NCI-H510A treated with DMSO at 0.1 percent for 48 hours (cell line): Measurements from ENCODE around the gene SCAP.

Source experiments
- DNase-seq: peaks from one replicate; lab custom pipeline; 2025; lab: John Stamatoyannopoulos, UW

SCAP gene

GRCh38 chr3:47413751-47414150 lies 62.0 kb downstream of the SCAP start:
- DNase-seq: no peak

DNA sequence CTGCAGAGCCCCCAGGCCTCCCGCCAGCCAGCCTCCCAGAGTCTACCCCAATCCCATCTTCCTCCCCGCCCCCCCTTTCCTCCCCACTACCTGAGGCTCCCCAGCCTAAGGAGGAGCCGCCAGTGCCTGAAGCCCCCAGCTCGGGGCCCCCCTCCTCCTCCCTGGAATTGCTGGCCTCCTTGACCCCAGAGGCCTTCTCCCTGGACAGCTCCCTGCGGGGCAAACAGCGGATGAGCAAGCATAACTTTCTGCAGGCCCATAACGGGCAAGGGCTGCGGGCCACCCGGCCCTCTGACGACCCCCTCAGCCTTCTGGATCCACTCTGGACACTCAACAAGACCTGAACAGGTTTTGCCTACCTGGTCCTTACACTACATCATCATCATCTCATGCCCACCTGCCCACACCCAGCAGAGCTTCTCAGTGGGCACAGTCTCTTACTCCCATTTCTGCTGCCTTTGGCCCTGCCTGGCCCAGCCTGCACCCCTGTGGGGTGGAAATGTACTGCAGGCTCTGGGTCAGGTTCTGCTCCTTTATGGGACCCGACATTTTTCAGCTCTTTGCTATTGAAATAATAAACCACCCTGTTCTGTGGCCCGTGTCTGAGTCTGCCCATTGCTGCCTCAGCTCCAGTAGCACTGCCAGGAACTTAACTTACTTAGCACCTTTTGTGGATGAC lies 62.8 kb downstream of the SCAP start:
- DNase-seq: no peak

GRCh38 chr3:47412453-47412756 lies 63.3 kb downstream of the SCAP start:
- no peak for DNase-seq

GRCh38 chr3:47411696-47412452 lies 63.9 kb downstream of the SCAP start:
- no peak for DNase-seq

DNA sequence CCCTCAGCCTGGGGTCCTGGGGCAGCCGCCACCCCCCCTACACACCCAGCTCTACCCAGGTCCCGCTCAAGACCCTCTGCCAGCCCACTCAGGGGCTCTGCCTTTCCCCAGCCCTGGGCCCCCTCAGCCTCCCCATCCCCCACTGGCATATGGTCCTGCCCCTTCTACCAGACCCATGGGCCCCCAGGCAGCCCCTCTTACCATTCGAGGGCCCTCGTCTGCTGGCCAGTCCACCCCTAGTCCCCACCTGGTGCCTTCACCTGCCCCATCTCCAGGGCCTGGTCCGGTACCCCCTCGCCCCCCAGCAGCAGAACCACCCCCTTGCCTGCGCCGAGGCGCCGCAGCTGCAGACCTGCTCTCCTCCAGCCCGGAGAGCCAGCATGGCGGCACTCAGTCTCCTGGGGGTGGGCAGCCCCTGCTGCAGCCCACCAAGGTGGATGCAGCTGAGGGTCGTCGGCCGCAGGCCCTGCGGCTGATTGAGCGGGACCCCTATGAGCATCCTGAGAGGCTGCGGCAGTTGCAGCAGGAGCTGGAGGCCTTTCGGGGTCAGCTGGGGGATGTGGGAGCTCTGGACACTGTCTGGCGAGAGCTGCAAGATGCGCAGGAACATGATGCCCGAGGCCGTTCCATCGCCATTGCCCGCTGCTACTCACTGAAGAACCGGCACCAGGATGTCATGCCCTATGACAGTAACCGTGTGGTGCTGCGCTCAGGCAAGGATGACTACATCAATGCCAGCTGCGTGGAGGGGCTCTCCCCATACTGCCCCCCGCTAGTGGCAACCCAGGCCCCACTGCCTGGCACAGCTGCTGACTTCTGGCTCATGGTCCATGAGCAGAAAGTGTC lies 64.7 kb downstream of the SCAP start:
- DNase-seq: no peak

- DNase-seq: no peak
Observed at GRCh38 chr3:47410417-47410720, 65.4 kb downstream of the SCAP start.

DNA sequence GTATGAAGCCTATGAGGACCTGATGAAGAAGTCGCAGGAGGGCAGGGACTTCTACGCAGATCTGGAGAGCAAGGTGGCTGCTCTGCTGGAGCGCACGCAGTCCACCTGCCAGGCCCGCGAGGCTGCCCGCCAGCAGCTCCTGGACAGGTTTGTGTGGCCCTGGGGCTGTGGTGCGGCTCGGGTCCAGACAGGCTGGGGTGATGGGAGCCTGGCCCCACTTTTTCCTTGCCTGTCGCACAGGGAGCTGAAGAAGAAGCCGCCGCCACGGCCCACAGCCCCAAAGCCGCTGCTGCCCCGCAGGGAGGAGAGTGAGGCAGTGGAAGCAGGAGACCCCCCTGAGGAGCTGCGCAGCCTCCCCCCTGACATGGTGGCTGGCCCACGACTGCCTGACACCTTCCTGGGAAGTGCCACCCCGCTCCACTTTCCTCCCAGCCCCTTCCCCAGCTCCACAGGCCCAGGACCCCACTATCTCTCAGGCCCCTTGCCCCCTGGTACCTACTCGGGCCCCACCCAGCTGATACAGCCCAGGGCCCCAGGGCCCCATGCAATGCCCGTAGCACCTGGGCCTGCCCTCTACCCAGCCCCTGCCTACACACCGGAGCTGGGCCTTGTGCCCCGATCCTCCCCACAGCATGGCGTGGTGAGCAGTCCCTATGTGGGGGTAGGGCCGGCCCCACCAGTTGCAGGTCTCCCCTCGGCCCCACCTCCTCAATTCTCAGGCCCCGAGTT lies 65.9 kb downstream of the SCAP start:
- no peak for DNase-seq

DNA sequence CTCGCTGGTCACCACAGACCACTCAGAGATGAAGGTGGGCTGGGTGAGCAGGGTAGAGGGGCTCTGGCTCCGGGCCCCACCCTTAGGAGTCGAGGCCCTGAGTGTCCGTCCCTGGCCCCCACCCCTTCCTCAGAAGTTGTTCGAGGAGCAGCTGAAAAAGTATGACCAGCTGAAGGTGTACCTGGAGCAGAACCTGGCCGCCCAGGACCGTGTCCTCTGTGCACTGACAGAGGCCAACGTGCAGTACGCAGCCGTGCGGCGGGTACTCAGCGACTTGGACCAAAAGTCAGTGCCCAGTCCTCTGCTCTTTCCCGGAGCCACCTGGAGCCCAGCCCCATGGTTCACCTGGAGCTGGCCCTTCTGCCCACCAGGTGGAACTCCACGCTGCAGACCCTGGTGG lies 66.5 kb downstream of the SCAP start:
- DNase-seq: no peak

DNA sequence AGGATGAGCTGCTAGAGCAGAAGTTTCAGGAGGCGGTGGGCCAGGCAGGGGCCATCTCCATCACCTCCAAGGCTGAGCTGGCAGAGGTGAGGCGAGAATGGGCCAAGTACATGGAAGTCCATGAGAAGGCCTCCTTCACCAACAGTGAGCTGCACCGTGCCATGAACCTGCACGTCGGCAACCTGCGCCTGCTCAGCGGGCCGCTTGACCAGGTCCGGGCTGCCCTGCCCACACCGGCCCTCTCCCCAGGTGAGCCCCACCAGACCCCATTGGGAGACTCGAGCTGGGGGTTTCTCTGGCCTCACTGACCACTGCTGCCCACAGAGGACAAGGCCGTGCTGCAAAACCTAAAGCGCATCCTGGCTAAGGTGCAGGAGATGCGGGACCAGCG lies 66.9 kb downstream of the SCAP start:
- DNase-seq: no peak

DNA sequence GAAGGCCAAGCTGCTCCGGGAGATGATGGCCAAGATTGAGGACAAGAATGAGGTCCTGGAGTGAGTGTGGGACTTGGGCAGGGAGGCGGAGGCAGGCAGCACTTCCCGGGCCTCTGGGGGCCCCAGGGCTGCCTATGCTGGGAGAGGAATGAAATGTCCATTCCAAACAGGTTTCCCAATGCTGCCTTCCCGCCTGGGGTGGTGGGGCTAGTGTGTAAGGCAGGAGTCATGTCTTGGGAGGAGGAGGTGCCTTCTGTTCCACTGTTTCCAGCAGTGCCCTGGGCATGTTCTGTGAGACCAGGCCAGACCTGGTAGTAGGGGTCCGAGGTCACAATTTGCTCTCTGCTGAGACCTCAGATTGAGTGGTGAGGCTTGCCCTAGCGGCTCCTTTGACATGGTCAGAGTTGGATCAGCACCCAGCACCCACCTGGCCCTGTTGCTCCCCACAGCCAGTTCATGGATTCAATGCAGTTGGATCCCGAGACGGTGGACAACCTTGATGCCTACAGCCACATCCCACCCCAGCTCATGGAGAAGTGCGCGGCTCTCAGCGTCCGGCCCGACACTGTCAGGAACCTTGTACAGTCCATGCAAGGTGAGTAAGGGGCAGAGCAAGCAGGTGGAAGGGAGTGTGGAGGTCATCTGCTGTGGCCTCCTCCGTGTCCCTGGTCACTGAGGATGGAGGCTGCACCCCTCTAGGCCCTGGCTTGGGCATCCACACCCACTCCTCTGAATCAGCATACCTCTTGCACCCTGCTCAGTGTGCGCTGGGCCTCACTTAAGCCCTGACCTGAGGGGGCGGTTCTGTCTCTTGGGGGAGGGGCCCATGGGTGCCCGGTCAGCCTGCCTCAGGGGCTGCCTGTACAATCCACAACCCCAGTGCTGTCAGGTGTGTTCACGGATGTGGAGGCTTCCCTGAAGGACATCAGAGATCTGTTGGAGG lies 67.6 kb downstream of the SCAP start:
- no peak for DNase-seq

DNA sequence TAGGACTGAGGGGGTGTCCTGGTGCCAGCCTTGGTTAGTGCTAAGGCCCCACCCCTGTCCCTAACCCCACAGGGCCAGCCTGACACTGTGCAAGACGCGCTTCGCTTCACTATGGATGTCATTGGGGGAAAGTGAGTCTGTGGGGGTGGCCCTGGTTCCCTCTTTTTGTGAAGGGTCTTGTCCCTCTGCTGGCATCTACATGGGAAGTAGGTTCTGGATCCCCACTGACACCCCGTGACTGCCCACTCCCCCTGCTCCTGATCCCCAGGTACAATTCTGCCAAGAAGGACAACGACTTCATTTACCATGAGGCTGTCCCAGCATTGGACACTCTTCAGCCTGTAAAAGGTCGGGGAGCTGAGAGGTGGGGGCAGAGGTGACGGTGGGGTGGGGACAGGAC lies 68.5 kb downstream of the SCAP start:
- DNase-seq: no peak

- no peak for DNase-seq
Observed at GRCh38 chr3:47406762-47407149, 69.0 kb downstream of the SCAP start.

- DNase-seq: no peak
Observed at GRCh38 chr3:47405820-47406761, 69.7 kb downstream of the SCAP start.

DNA sequence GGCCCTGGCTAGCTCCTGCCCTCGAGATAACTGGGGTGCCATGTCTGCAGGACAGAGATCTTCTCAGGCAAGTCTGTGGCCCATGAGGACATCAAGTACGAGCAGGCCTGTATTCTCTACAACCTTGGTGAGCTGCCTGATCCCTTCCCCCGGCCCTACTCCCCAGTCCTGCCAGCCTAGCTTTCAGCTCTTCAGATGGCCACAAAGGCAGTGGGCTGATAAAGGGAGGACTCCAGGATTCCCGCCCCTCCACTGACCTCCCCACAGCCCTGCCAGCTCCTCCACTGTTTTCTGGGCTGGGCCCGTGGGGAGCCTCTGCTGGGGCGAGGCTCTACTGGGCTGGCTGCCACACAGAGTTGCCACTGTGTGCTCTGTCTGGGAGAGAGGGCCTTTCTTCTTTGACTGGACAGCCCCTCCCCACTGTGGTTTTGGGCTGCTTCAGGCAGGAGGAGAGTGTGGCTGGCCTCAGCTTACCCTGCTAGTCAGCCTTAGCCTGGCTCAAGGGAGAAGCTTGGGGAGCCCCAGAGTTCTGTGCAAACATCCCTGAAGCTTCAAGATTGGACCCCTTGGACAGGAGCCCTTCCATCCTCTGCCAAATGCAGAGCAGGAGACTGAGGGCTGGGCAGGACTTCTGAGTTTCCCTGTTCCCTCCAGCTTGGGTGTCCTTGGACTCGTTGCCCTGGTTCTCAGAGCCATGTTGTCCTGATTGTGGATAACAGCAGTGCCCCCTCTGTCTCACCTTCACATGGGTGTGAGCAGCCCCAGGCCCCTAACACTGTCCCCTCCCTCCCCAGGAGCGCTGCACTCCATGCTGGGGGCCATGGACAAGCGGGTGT lies 70.6 kb downstream of the SCAP start:
- no peak for DNase-seq

- no peak for DNase-seq
Observed at GRCh38 chr3:47404431-47404876, 71.3 kb downstream of the SCAP start.

DNA sequence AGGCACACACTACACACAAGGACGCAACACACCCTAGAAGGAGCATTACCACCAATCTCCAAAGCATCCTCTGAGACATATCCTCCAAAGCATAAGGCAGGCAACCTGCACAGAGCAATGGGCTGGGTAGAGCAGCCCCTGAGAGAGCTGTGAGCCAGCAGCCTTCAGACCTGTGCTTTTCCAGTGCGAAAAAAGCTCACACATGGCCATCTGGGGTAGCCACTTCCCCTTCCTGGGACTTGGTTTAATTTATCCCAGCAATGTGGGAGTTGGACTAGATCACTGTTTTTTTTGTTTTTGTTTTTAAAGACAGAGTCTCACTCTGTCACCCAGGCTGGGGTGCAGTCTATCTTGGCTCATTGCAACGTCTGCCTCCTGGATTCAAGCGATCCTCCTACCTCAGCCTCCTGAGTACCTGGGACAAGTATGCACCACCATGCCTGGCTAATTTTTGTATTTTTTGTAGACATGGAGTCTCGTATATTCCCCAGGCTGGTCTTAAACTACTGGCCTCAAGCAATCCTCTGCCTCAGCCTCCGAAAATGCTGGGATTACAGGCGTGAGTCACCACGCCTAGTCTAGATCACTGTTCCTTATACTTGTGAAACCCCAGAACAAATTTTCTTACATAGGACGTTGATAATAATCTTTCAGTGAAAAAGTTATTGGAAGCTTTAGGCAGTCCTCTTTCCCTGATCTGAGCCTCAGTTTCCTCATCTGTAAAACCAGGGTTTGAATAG lies 76.0 kb downstream of the SCAP start:
- no peak for DNase-seq

- no peak for DNase-seq
Observed at GRCh38 chr3:47399016-47399415, 76.7 kb downstream of the SCAP start.

GRCh38 chr3:47398228-47398627 lies 77.5 kb downstream of the SCAP start:
- no peak for DNase-seq

DNA sequence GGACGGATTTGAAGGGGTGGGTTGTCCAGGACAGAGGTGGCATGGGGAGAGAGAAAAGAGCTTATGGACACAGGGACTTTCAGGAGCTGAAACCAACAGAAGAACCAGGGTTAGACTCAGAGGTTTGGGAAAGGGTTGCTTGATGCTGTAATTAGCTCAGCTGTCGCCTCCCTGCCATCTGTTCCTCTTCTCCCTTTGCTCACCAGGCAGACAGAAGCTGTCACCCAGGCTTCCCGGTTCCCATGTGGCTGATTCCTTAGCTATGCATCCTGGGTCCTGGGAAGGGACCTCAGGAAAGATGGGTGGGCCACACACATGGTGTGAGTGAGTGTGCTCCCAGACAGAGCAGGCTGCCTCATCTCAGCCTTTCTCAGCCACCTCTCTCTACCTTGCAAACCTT lies 80.9 kb downstream of the SCAP start:
- DNase-seq: no peak
